HG02759 (cell line): ENCODE data around the gene TMC5.
"Not testable (repeated sequence)": the region's sequence is repeated elsewhere in the genome, so short reads cannot be mapped to it uniquely, and the experiment has no call there.

Source experiments
- ATAC-seq: cut with Tn5 transposase; IDR thresholded peaks from one replicate; pipeline ENCODE4 v1.9.1; 2021; ENCODE audit warnings: mild to moderate bottlenecking, moderate library complexity; ENCODE audit not compliant: unreplicated experiment

The TMC5 gene

GRCh38 chr16:19417640-19418039 lies at the start of gene TMC5:
TSS of gene TMC5 (plus strand) at chr16:19417883. CDS start at chr16:19440039, 22,156 bp downstream.
- no peak for ATAC-seq

- not testable (repeated sequence) for ATAC-seq
Observed at GRCh38 chr16:19372541-19372940, 45.1 kb upstream of the TMC5 start.

GRCh38 chr16:19374402-19374801 lies 43.3 kb upstream of the TMC5 start:
- ATAC-seq, result no peak

- ATAC-seq, result no peak
Observed at GRCh38 chr16:19375561-19376158, 42.0 kb upstream of the TMC5 start.

GRCh38 chr16:19377864-19378263 lies 39.8 kb upstream of the TMC5 start:
- no peak for ATAC-seq

- no peak for ATAC-seq
Observed at GRCh38 chr16:19378511-19378910, 39.2 kb upstream of the TMC5 start.

GRCh38 chr16:19379838-19380237 lies 37.8 kb upstream of the TMC5 start:
- ATAC-seq, result no peak

- ATAC-seq, result no peak
Observed at GRCh38 chr16:19380328-19380727, 37.4 kb upstream of the TMC5 start.

GRCh38 chr16:19382084-19382801 lies 35.4 kb upstream of the TMC5 start:
- ATAC-seq, result no peak

GRCh38 chr16:19382887-19383816 lies 34.5 kb upstream of the TMC5 start:
- ATAC-seq, result no peak

- no peak for ATAC-seq
Observed at GRCh38 chr16:19384656-19385055, 33.0 kb upstream of the TMC5 start.

- ATAC-seq, result no peak
Observed at GRCh38 chr16:19386525-19386924, 31.2 kb upstream of the TMC5 start.

- no peak for ATAC-seq
Observed at GRCh38 chr16:19389246-19389645, 28.4 kb upstream of the TMC5 start.

- not testable (repeated sequence) for ATAC-seq
Observed at GRCh38 chr16:19391185-19391776, 26.4 kb upstream of the TMC5 start.

GRCh38 chr16:19392352-19392751 lies 25.3 kb upstream of the TMC5 start:
- ATAC-seq, result no peak

- no peak for ATAC-seq
Observed at GRCh38 chr16:19393226-19394111, 24.2 kb upstream of the TMC5 start.

- ATAC-seq, result not testable (repeated sequence)
Observed at GRCh38 chr16:19395646-19396267, 21.9 kb upstream of the TMC5 start.

GRCh38 chr16:19396555-19397011 lies 21.1 kb upstream of the TMC5 start:
- ATAC-seq, result no peak

- ATAC-seq, result not testable (repeated sequence)
Observed at GRCh38 chr16:19397373-19397772, 20.3 kb upstream of the TMC5 start.

GRCh38 chr16:19400711-19401110 lies 17.0 kb upstream of the TMC5 start:
- no peak for ATAC-seq
